Measurements from ENCODE around the gene LAMB2. TPM values are rescaled to one million over a fixed set of nuclear protein-coding genes. Genes with fewer than 3 reads are reported as not detected.

The LAMB2 gene
- total RNA-seq, 3 donors from 2014 or later: 52.1 to 354 (median 82.0) TPM

- no peaks in the 10 kb centered on the region for H3K36me3 ChIP-seq (ENCODE audit: low read depth)
- TF ChIP-seq CTCF (IDR thresholded peaks at IDR 0.05): no peak
- no peak overlapping the region for H3K4me3 ChIP-seq
- H3K9me3 ChIP-seq: no peaks in the 10 kb centered on the region
- DNase-seq (no peak), ATAC-seq (no peak)
- H3K4me1 ChIP-seq (ENCODE audit: low read depth): no peaks in the 10 kb centered on the region
- intact Hi-C loops (cut with DNase I, micrococcal nuclease): no loop called here
Measured at GRCh38 chr3:49148159-49148558, 15.3 kb upstream of the LAMB2 start.

- ATAC-seq (no peak), DNase-seq (no peak)
- no peaks in the 10 kb centered on the region for H3K36me3 ChIP-seq (ENCODE audit: low read depth)
- no peaks in the 10 kb centered on the region for H3K4me1 ChIP-seq (ENCODE audit: low read depth)
- no peak overlapping the region for H3K4me3 ChIP-seq
- intact Hi-C loops (cut with DNase I, micrococcal nuclease): no loop called here
- TF ChIP-seq CTCF (IDR thresholded peaks at IDR 0.05): no peak
- no peaks in the 10 kb centered on the region for H3K9me3 ChIP-seq
Measured at GRCh38 chr3:49140080-49140479, 7.2 kb upstream of the LAMB2 start.

GRCh38 chr3:49135499-49135898 is 2.6 kb upstream of the LAMB2 start:
- Histone ChIP-seq H3K36me3 (ENCODE audit: low read depth) (no peaks in the 10 kb centered on the region), H3K4me3 (no peak overlapping the region), H3K4me1 (ENCODE audit: low read depth) (peaks cover 10% of the 10 kb centered on the region), H3K9me3 (no peaks in the 10 kb centered on the region)
- no peak for TF ChIP-seq CTCF (IDR thresholded peaks at IDR 0.05)
- intact Hi-C loops (cut with DNase I, micrococcal nuclease): no loop called here
- ATAC-seq: no peak
- no peak for DNase-seq

- Histone ChIP-seq H3K9me3 (no peaks in the 10 kb centered on the region), H3K36me3 (ENCODE audit: low read depth) (no peaks in the 10 kb centered on the region), H3K4me3 (no peak overlapping the region), H3K4me1 (ENCODE audit: low read depth) (peaks cover 10% of the 10 kb centered on the region)
- ATAC-seq (no peak), DNase-seq (no peak)
- intact Hi-C loops (cut with DNase I, micrococcal nuclease): no loop called here
- no peak for TF ChIP-seq CTCF (IDR thresholded peaks at IDR 0.05)
Measured at GRCh38 chr3:49134471-49135265, 1.8 kb upstream of the LAMB2 start.

- Histone ChIP-seq H3K4me1 (ENCODE audit: low read depth) (peaks cover 10% of the 10 kb centered on the region), H3K9me3 (no peaks in the 10 kb centered on the region), H3K36me3 (ENCODE audit: low read depth) (no peaks in the 10 kb centered on the region), H3K4me3 (peak overlapping the region; percentile 14)
- ATAC-seq: peak; percentile 88
- intact Hi-C loops (cut with DNase I, micrococcal nuclease): no loop called here
- TF ChIP-seq CTCF (IDR thresholded peaks at IDR 0.05): no peak
- DNase-seq: peak; percentile 83 to 89 (median 88)
Measured at GRCh38 chr3:49133226-49133951, 539 bp upstream of the LAMB2 start.
